MM.1S (cell line): Measurements from ENCODE around the gene XK.

Experiments
- EZH2 ChIP-seq: fragments of 300-600 bp; sonication (generic); optimal IDR thresholded peaks from 2 replicates; pipeline ENCODE3; 2017; ENCODE audit warnings: low read depth, mild to moderate bottlenecking, antibody characterized with exemption, low read length, mixed read lengths
- EZH2phosphoT487 ChIP-seq: fragments of 300-600 bp; sonication (generic); IDR thresholded peaks from 2 replicates; pipeline ENCODE4 v1.6.1; 2018; ENCODE audit warnings: antibody characterized with exemption, low read length
- TF ChIP-seq, protein P1 (sequence below): fragments of 300-600 bp; sonication (generic); IDR thresholded peaks from 2 replicates; pipeline ENCODE4 v1.5.1; 2016; ENCODE audit warnings: antibody characterized with exemption, low read length, mixed read lengths

DNA sequence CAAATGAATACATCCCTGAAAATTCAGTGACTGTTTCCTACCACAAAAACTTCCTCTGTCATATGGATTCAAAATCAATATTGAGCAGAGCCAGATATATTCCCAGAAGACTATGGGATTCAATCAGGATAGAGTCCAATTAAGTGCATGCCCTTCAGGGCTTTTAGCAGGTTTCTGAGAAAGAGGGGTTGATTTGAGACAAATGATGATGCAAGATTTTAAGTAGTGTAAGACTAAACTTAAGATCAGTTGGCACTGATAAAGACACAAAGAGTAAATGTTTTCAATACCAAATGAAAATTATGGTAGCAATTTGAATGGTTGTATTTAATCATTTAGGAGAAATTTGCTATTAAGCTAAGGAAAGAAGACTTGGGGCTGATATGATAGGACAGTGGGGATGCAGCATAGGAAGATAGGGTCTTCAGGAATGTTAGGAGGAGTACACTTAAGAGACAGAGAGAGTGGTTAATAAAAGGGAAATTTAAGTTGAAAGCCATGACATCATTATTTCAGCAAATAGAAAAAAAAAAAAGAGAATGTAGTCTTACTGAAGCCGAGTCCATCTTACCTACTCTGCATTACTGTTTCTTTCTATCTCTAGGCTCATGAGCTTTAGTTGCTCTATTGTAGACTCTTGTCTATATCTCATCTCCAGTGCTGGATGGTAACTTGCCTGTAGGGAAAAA, 32.0 kb upstream of the XK start:
- TF ChIP-seq, protein P1, sequence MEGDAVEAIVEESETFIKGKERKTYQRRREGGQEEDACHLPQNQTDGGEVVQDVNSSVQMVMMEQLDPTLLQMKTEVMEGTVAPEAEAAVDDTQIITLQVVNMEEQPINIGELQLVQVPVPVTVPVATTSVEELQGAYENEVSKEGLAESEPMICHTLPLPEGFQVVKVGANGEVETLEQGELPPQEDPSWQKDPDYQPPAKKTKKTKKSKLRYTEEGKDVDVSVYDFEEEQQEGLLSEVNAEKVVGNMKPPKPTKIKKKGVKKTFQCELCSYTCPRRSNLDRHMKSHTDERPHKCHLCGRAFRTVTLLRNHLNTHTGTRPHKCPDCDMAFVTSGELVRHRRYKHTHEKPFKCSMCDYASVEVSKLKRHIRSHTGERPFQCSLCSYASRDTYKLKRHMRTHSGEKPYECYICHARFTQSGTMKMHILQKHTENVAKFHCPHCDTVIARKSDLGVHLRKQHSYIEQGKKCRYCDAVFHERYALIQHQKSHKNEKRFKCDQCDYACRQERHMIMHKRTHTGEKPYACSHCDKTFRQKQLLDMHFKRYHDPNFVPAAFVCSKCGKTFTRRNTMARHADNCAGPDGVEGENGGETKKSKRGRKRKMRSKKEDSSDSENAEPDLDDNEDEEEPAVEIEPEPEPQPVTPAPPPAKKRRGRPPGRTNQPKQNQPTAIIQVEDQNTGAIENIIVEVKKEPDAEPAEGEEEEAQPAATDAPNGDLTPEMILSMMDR = no peak
- TF ChIP-seq EZH2phosphoT487 = no peak
- TF ChIP-seq EZH2 = no peak
